GM19023 (cell line): ENCODE measurements around the gene IL1RAPL2.
"Not testable (repeated sequence)": the region's sequence is repeated elsewhere in the genome, so short reads cannot be mapped to it uniquely, and the experiment has no call there.

Source experiments
- ATAC-seq: cut with Tn5 transposase; IDR thresholded peaks from one replicate; pipeline ENCODE4 v1.9.1; 2021; ENCODE audit warnings: mild to moderate bottlenecking, moderate library complexity; ENCODE audit not compliant: unreplicated experiment

Gene IL1RAPL2

GRCh38 chrX:105658136-105658535 lies 1092.1 kb downstream of the IL1RAPL2 start:
- ATAC-seq = no peak

DNA sequence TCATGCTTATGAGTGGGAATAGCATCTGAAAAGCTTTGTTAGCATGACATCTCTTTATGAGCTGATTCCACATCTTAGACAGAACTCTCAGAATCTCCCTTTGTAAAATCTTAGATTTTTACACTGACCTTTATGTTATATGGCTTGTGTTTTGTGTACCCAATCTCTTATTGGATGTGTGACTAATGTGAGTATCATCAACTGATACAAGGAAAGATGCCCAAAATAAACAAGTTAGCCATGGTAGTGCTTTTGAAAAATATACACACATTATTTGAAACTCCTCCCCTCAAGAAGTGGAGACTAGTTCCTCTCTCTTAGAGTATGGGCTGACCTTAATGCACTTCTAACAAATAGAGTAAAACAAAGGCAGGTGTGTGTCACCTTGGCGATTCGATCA lies 1096.2 kb downstream of the IL1RAPL2 start:
- ATAC-seq = no peak

GRCh38 chrX:105664243-105664642 lies 1098.2 kb downstream of the IL1RAPL2 start:
- no peak for ATAC-seq

DNA sequence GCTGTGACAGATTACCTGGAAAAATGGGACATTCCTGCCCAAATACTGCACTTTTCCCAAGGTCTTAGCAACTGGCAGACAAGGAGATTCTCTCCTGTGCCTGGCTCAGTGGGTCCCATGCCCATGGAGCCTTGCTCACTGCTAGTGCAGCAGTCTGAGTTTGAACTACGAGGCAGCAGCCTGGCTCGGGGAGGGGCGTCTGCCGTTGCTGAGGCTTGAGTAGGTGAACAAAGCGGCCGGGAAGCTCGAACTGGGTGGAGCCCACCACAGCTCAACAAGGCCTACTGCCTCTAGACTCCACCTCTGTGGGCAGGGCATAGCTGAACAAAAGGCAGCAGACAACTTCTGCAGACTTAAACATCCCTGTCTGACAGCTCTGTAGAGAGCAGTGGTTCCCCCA lies 1118.3 kb downstream of the IL1RAPL2 start:
- ATAC-seq = not testable (repeated sequence)

GRCh38 chrX:105694839-105695238 lies 1128.8 kb downstream of the IL1RAPL2 start:
- ATAC-seq = no peak

GRCh38 chrX:105695451-105695850 lies 1129.5 kb downstream of the IL1RAPL2 start:
- ATAC-seq = no peak

DNA sequence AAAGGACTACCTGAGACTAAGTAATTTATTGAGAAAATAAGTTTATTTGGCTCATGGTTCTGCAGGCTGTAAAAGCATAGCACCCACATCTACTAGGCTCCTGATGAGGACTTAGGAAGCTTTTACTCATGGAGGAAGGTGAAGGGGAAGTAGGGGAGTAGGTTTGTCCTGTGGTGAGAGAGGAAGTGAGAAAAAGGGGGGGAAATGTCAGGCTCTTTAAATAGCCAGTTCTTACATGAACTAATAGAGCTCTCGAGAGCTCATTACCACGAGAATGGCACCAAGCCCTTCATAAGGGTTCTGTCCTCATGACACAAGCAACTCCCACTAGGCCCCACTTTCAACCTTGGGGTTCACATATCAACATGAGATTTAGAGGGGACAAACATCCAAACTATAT lies 1130.9 kb downstream of the IL1RAPL2 start:
- no peak for ATAC-seq

GRCh38 chrX:105697984-105698781 lies 1132.2 kb downstream of the IL1RAPL2 start:
- ATAC-seq = no peak

GRCh38 chrX:105700331-105700730 lies 1134.3 kb downstream of the IL1RAPL2 start:
- no peak for ATAC-seq

GRCh38 chrX:105701310-105702052 lies 1135.5 kb downstream of the IL1RAPL2 start:
- no peak for ATAC-seq

DNA sequence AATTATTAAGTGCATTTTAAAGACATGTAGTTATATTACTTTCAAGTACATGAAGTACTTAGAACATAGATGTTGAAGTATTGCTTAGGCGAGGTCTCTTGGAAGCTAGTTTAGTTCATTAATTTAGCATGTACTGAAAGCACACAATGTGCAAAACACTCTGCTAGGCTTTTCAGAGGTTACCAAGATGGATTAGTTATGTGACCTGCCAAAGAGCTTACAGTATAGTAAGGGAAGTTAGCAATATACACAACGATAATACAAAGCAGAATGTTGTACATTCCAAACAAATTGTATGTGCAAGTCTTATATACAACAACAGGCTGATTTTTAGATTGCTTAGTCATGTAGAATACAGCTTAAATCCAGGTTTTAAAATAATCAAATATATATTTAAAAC lies 1137.9 kb downstream of the IL1RAPL2 start:
- ATAC-seq = no peak

DNA sequence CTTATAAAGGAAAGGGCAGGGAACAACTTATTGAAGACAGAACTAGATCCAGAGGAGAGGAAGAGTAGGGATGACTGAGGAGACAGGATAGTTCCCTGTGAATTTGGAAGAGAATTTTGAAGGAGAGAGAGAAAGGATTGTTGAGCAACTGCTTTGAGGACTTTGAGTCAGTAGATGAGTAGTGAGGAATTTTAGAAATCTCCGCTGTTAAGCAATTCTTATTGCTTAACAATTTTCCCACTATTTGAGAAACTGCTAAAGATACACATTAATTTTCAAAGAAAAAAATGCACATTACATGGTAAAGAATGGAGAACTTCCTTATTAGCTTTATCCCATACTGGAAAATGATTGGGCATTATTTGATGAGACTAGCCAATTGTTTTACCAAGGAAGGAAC lies 1140.0 kb downstream of the IL1RAPL2 start:
- ATAC-seq = no peak

DNA sequence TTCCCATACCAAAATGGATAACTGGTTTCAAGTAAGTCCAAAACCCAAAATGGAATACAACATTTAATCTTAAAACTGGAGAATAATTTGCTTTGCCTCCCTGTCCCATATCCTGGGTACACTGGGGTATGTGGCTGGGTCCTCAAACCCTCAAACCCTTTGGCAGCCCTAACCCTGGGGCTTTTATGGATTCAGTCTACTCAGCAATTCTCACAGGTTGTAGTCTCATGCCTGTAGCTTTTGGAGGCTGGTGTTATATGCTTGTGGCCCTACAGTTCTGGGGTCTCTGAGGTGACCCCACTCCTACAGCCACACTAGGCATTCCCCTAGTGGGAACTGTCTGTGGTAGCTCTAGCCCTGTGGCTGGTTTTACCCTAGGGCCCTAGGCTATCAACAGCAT lies 1145.8 kb downstream of the IL1RAPL2 start:
- no peak for ATAC-seq

DNA sequence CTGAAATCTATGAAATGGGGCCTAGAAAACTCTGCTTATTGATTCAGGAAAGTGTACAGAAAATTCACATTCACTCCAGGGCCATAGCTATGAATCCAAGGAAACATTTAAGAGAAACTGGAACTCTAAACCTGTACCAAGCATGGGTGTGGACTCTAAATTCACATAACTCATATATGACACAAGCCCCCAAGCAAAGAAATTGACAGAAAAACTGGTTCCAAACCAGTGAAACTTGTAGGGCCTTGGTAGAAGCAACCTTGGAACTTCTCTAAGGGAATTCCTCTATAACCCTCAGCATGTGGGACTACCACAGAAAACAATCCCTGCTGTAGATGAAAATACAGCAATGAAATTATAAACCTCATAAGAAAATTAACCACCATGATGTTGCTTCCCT lies 1149.7 kb downstream of the IL1RAPL2 start:
- ATAC-seq = no peak

DNA sequence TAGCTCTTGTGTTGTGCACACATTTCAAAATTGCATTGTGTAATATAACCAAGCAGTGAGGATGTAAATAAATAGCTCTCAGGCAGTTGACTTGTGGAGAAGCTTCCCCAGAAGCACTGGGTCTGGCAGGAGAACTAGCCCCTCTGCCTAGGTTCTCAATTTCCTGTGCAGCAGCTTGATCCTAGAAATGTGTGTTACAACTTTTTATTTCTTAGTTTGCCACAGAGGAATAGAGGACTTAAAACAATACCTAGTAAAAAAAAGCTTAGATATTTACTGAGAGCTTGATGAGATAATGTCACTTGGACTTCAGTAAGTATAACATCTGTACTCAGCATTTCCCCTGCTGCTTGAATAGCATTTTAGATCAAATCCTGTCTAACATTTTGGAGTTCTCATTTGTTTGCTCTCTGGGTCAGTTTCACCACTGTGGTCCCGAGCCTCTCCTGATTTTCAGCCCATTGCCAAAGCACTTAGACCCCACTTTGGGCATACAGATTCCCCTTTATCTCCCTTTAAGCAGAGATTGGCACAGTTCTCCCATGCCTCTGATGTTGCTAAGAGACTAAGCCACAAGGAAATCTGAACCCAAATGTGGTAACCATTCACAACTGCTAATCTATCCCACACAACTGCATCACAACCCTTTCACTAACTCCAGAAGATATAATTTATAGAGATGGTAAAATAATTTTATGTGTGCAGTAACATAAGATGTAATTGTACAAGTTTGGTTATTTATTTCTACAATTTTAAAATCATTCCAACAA lies 1158.2 kb downstream of the IL1RAPL2 start:
- no peak for ATAC-seq

- no peak for ATAC-seq
These were observed 1159.2 kb downstream of the IL1RAPL2 start for GRCh38 chrX:105725228-105725627.

GRCh38 chrX:105738162-105738561 lies 1172.2 kb downstream of the IL1RAPL2 start:
- ATAC-seq = no peak

DNA sequence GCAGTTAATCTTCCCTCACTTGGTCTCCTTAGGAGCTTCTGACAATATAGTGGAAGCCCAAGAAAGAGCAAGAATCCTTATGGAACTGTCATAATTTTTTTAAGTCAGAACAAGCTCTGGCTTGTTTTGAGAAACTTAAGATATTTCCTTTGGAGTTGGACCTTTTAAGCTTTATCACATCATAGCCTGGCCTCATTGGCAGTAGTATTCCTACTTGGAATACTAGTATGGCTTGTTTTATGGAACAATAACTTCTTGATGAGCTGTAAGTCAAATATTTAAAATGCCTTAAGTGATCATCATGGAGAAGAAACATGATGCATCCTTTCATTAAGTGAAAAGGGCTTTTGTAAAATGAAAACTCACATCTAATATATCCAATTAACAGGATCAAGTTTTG lies 1178.3 kb downstream of the IL1RAPL2 start:
- ATAC-seq = no peak

DNA sequence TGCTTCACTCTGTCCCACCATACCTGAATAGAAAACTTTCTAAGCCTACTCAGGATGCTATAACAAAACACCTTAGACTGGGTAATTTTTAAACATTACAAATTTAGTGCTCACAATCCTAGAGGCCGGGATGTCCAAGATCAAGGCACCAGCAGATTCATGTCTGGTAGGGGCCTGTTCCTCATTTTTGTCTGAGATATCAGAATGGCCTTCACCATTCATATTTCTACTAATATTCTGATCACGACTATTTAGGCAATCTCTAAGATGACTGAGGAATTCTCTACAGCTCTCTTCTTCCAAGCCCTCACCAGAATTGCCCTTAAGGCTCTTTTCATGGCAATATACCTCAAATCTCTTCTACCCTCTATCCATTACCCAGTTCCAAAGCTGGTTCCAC lies 1178.9 kb downstream of the IL1RAPL2 start:
- ATAC-seq = no peak

- ATAC-seq = no peak
These were observed 1179.9 kb downstream of the IL1RAPL2 start for GRCh38 chrX:105745863-105746262.

- ATAC-seq = no peak
These were observed 1186.4 kb downstream of the IL1RAPL2 start for GRCh38 chrX:105752338-105752956.
